Type B pancreatic cell (in vitro differentiated cells): ENCODE measurements around the gene SFTPA1. TPM values are rescaled to one million over a fixed set of nuclear protein-coding genes. Genes with fewer than 3 reads are reported as not detected.
A peak's percentile ranks its signal among the peaks of the same experiment; 100 is the strongest.
"Not testable (repeated sequence)": the region's sequence is repeated elsewhere in the genome, so short reads cannot be mapped to it uniquely, and the experiment has no call there.

Experiments
- DNase-seq: peaks from one replicate; pipeline ENCODE4 v3.0.0; 2021; ENCODE audit warnings: mixed read lengths; ENCODE audit not compliant: unreplicated experiment; ENCODE audit errors: extremely low spot score
- H3K27ac Mint-ChIP-seq: 2 replicates; pipeline ENCODE4 v1.8.0; 2021; ENCODE audit warnings: mild to moderate bottlenecking, mixed read lengths
- H3K27me3 Mint-ChIP-seq: 2 replicates; pipeline ENCODE4 v1.8.0; 2021; ENCODE audit warnings: mixed read lengths
- H3K36me3 Mint-ChIP-seq: 2 replicates; pipeline ENCODE4 v1.8.0; 2021; ENCODE audit warnings: mixed read lengths
- H3K4me1 Mint-ChIP-seq: one replicate; pipeline ENCODE4 v1.8.0; 2021; ENCODE audit warnings: mixed read lengths; ENCODE audit not compliant: unreplicated experiment
- H3K4me3 Mint-ChIP-seq: 2 replicates; pipeline ENCODE4 v1.8.0; 2021; ENCODE audit warnings: mild to moderate bottlenecking, mixed read lengths
- H3K9me3 Mint-ChIP-seq: 2 replicates; pipeline ENCODE4 v1.8.0; 2021; ENCODE audit warnings: mixed read lengths
- total RNA-seq: library from RNA; stranded (reverse); gene quantifications from 2 replicates; pipeline ENCODE4 v1.2.1, GENCODE V29; 2021; ENCODE audit warnings: low replicate concordance
- TF ChIP-seq, protein P1 (sequence below): fragments of 200-600 bp; sonication (generic); conservative IDR thresholded peaks from 2 replicates; pipeline ENCODE4 v1.5.0; 2021; ENCODE audit warnings: antibody characterized with exemption, mild to moderate bottlenecking

Gene SFTPA1
- total RNA-seq, 1 donor from 2014 or later = 0.22 TPM

DNA sequence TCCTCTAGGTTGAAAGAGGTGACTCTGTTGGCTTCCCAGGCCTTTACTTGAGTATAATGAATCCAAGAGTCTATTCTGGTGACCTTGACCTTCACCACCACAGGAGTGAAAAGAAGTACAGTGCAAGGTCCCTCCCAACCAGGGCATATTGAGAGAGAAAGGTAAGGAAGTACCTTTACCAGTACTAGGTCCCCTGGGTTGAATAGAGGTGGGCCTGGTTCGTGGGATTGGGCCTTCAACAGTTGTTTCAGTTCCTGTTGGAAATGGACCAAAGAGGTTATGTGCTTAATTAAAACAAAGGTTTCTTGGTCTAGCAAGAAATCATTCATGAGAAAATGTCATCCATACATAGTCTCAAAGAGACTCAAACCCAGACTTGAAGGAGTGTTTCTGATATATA, 6.4 kb upstream of the SFTPA1 start:
- no peak overlapping the region for H3K27ac Mint-ChIP-seq
- no peaks in the 10 kb centered on the region for H3K4me1 Mint-ChIP-seq
- H3K27me3 Mint-ChIP-seq = peaks cover 32% of the 10 kb centered on the region
- DNase-seq = no peak
- TF ChIP-seq, protein P1, sequence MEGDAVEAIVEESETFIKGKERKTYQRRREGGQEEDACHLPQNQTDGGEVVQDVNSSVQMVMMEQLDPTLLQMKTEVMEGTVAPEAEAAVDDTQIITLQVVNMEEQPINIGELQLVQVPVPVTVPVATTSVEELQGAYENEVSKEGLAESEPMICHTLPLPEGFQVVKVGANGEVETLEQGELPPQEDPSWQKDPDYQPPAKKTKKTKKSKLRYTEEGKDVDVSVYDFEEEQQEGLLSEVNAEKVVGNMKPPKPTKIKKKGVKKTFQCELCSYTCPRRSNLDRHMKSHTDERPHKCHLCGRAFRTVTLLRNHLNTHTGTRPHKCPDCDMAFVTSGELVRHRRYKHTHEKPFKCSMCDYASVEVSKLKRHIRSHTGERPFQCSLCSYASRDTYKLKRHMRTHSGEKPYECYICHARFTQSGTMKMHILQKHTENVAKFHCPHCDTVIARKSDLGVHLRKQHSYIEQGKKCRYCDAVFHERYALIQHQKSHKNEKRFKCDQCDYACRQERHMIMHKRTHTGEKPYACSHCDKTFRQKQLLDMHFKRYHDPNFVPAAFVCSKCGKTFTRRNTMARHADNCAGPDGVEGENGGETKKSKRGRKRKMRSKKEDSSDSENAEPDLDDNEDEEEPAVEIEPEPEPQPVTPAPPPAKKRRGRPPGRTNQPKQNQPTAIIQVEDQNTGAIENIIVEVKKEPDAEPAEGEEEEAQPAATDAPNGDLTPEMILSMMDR = no peak
- no peaks in the 10 kb centered on the region for H3K36me3 Mint-ChIP-seq
- no peak overlapping the region for H3K4me3 Mint-ChIP-seq
- no peaks in the 10 kb centered on the region for H3K9me3 Mint-ChIP-seq

DNA sequence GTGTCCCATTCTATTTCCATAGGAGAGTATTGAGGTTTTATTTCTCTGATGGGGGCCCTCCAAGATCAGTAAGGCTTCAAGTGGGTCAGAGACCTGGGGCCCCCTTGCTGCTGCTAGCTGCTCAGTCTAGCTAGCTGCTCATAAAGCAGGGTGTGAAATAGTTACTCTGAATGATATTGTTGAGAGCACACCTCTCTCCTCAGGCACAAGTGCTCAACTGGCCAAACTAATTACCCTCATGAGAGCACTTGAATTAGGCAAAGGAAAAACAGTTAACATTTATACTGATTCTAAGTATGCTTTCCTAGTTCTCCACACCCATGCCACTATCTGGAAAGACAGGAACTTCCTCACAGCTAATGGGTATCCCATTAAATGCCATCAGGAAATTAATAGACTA, 5.4 kb upstream of the SFTPA1 start:
- Mint-ChIP-seq H3K27ac (no peak overlapping the region), H3K36me3 (no peaks in the 10 kb centered on the region), H3K27me3 (peaks cover 31% of the 10 kb centered on the region), H3K9me3 (no peaks in the 10 kb centered on the region), H3K4me1 (no peaks in the 10 kb centered on the region), H3K4me3 (no peak overlapping the region)
- DNase-seq = no peak
- TF ChIP-seq, protein P1 = no peak

DNA sequence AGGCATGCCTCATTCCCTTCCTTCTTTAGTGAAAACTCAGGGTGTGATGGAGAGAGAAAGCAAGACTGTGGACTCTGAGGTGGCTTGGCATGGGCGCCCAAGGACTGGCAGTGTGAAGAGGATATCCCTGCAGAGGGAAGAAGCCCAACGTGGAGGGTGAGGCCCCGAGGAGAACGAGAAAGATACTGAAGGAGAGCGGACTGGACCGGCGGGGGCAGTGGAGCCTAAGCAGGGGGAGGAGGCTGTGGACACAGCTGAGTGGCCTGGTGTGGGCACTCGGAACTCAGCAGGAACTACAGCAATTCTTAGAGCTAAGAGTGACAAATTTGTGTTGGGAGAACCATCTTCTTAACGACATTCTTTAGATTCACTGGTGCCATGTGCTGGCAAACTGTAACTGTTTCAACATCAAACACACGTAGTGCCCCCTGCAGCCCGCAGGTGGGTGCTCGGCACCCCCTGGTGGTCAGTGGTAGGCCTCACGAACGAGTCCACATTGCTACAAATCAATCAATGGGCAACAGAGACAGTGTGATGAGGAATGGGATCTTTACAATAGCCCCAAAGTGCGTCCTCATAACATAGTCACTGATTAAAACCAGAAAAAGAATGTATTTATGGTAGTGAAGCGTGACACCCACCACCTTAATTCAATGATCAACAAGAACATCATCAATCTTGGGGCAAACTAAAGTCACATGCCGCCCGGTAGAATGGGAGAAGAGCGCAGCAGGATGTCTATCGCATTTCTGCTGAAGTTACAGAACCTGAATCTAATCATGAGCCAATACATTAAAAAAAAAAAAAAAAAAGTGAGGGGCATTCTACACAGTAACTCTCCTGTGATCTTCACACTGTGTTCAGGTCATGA, 2.0 kb upstream of the SFTPA1 start:
- no peaks in the 10 kb centered on the region for H3K4me1 Mint-ChIP-seq
- DNase-seq = no peak
- TF ChIP-seq, protein P1 = peak; percentile 76
- H3K36me3 Mint-ChIP-seq = no peaks in the 10 kb centered on the region
- H3K27ac Mint-ChIP-seq = no peak overlapping the region
- H3K27me3 Mint-ChIP-seq = peaks cover 19% of the 10 kb centered on the region
- H3K4me3 Mint-ChIP-seq = no peak overlapping the region
- no peaks in the 10 kb centered on the region for H3K9me3 Mint-ChIP-seq

DNA sequence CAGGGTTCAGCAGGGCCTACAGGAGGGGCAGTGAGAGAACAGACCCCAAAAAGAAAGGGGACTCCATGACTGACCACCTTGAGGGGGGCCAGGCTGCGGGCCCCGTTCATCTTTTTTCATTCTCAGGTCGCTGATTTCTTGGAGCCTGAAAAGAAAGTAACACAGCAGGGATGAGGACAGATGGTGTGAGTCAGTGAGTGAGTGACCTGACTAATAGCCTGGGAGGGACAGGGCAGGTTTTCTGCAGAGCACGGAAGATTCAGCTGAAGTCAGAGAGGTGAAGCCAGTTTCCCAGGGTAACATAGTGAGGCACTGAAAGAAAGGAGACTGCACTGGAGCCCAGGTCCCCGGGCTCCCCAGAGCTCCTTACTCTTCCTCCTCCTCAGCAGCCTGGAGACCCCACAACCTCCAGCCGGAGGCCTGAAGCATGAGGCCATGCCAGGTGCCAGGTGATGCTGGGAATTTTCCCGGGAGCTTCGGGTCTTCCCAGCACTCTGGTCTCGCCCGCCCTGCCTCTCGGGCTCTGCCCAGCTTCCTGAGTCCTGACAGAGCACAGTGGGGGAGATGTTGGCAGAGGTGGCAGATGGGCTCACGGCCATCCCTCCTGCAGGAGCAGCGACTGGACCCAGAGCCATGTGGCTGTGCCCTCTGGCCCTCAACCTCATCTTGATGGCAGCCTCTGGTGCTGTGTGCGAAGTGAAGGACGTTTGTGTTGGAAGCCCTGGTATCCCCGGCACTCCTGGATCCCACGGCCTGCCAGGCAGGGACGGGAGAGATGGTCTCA, 646 bp downstream of the SFTPA1 start:
- peaks cover 29% of the 10 kb centered on the region for H3K27me3 Mint-ChIP-seq
- not testable (repeated sequence) for H3K4me3 Mint-ChIP-seq, H3K36me3 Mint-ChIP-seq, H3K27ac Mint-ChIP-seq, H3K4me1 Mint-ChIP-seq, H3K9me3 Mint-ChIP-seq, DNase-seq

DNA sequence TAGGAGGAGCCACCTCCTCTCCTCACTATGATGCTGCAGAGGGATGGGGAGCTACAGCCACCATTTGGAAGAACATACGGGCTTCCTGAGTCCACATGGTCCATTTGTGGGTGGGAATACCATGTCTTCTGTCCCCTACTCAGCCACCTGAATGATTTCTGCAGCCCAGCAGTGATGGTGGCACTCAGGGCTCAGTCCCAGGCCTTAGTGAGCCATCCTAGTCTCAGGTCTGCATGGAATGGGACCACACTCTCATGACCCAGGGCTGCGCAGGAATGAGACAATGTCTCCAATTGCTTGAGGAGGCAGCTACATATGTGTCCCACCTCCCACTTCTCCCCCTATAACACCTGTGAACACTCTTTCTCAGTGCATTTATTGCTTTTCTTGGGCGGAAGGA, 4.8 kb downstream of the SFTPA1 start:
- TF ChIP-seq, protein P1 = no peak
- H3K27me3 Mint-ChIP-seq = peaks cover 34% of the 10 kb centered on the region
- DNase-seq = no peak
- H3K4me1 Mint-ChIP-seq = no peaks in the 10 kb centered on the region
- no peak overlapping the region for H3K27ac Mint-ChIP-seq
- no peaks in the 10 kb centered on the region for H3K36me3 Mint-ChIP-seq
- H3K9me3 Mint-ChIP-seq = peaks cover 4% of the 10 kb centered on the region
- H3K4me3 Mint-ChIP-seq = no peak overlapping the region

DNA sequence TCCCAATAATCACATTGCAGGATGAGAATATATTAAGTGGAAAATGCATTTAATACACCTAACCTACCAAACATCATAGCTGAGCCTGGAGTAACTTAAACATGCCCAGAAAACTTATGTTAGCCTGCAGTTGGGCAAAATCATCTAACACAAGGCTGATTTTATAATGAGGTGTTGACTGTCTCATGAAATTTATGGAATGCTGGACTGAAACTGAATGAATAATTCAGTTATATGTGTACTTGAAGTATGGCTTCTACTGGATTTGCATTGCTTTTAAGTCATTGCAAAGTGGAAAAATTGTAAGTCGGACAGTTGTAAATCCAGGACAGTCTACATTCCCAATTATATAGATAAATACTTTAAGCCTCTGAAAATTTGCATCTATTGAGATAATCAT, 5.4 kb downstream of the SFTPA1 start:
- peaks cover 34% of the 10 kb centered on the region for H3K27me3 Mint-ChIP-seq
- no peak overlapping the region for H3K27ac Mint-ChIP-seq
- DNase-seq = no peak
- H3K4me1 Mint-ChIP-seq = no peaks in the 10 kb centered on the region
- no peak overlapping the region for H3K4me3 Mint-ChIP-seq
- peaks cover 4% of the 10 kb centered on the region for H3K9me3 Mint-ChIP-seq
- TF ChIP-seq, protein P1 = no peak
- no peaks in the 10 kb centered on the region for H3K36me3 Mint-ChIP-seq

DNA sequence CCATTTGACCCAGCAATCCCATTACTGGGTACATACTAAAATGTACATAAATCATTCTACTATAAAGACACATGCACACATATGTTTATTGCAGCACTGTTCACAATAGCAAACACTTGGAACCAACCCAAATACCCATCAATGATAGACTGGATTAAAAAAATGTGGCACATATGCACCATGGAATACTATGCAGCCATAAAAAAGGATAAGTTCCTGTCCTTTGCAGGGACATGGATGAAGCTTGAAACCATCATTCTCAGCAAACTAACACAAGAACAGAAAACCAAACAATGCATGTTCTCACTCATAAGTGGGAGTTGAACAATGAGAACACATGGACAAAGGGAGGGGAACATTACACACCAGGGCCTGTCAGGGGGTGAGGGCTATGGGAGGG, 12.9 kb downstream of the SFTPA1 start:
- not testable (repeated sequence) for H3K27ac Mint-ChIP-seq, H3K4me3 Mint-ChIP-seq, H3K9me3 Mint-ChIP-seq, H3K27me3 Mint-ChIP-seq, H3K4me1 Mint-ChIP-seq, DNase-seq, H3K36me3 Mint-ChIP-seq
